ENCODE data around the gene GMPPB. TPM values are rescaled to one million over a fixed set of nuclear protein-coding genes. Genes with fewer than 3 reads are reported as not detected.

The GMPPB gene
- total RNA-seq (2022) (35.8 and 42.4 TPM in 2 replicates), Bru-seq, nascent RNA (percentile 69 among the genes with signal in this experiment), BruChase-seq, experiment 1, labeled RNA remaining after a 6-hour chase (percentile 86 among the genes with signal in this experiment), BruChase-seq, experiment 2, labeled RNA remaining after a 2-hour chase (percentile 91 among the genes with signal in this experiment)
- long read RNA-seq, transcript GMPPB-202 (9 exons, 1,582 nt) = major isoform, 60 of 70 reads
- long read RNA-seq, partial matches to known transcripts = 0 of 70 reads
- long read RNA-seq, other reads (novel, unspliced or antisense) = 10 of 70 reads

- TF ChIP-seq CTCF (IDR thresholded peaks at IDR 0.05; ENCODE audit: unreplicated experiment) = no peak
- H3K9me3 Mint-ChIP-seq (ENCODE audit: low read depth, unreplicated experiment) = no peaks in the 10 kb centered on the region
- peaks cover 66% of the 10 kb centered on the region for H3K36me3 Mint-ChIP-seq (ENCODE audit: insufficient read depth, unreplicated experiment)
- H3K27ac Mint-ChIP-seq (ENCODE audit: unreplicated experiment) = peak within 1 kb of the TSS; percentile 93
- peak; percentile 97 for DNase-seq
- intact Hi-C loops (cut with micrococcal nuclease; ENCODE audit: unreplicated experiment) = no loop called here
- no peaks in the 10 kb centered on the region for H3K27me3 Mint-ChIP-seq (ENCODE audit: unreplicated experiment)
- H3K4me1 Mint-ChIP-seq (ENCODE audit: low read depth, unreplicated experiment) = peaks cover 12% of the 10 kb centered on the region
- H3K4me3 Mint-ChIP-seq (ENCODE audit: low read depth, unreplicated experiment) = peak within 1 kb of the TSS; percentile 86
- BruUV-seq (replicated peaks) = TSS peak; percentile 87
- CTCF ChIA-PET = interaction anchor here (0.6 to 1.4 kb wide), 2 partner anchors 23 to 704 kb away, joined by 4 to 5 read pairs; no protein-coding TSS in a partner anchor
Observed at GRCh38 chr3:49723628-49724551, at the start of gene GMPPB. Gene GMPPB, minus strand, starts transcription at chr3:49723951. Its CDS starts 225 bp downstream, at chr3:49723726.

GRCh38 chr3:49772703-49773102 is 49.0 kb upstream of the GMPPB start:
- no peaks in the 10 kb centered on the region for H3K9me3 Mint-ChIP-seq (ENCODE audit: low read depth, unreplicated experiment)
- H3K4me1 Mint-ChIP-seq (ENCODE audit: low read depth, unreplicated experiment) = no peaks in the 10 kb centered on the region
- CTCF ChIA-PET = interaction anchor here (0.6 kb wide), 1 partner anchor 1756 kb away, joined by 4 read pairs; the partner anchor contains the start of gene MAP4
- TF ChIP-seq CTCF (IDR thresholded peaks at IDR 0.05; ENCODE audit: unreplicated experiment) = no peak
- no TSS peak for BruUV-seq (replicated peaks)
- no peaks in the 10 kb centered on the region for H3K27me3 Mint-ChIP-seq (ENCODE audit: unreplicated experiment)
- no peak overlapping the region for H3K27ac Mint-ChIP-seq (ENCODE audit: unreplicated experiment)
- H3K36me3 Mint-ChIP-seq (ENCODE audit: insufficient read depth, unreplicated experiment) = no peaks in the 10 kb centered on the region
- no peak overlapping the region for H3K4me3 Mint-ChIP-seq (ENCODE audit: low read depth, unreplicated experiment)
- DNase-seq = no peak
- intact Hi-C loops (cut with micrococcal nuclease; ENCODE audit: unreplicated experiment) = no loop called here

GRCh38 chr3:49771340-49771938 is 47.7 kb upstream of the GMPPB start:
- CTCF ChIA-PET = no interaction called here
- DNase-seq = no peak
- H3K9me3 Mint-ChIP-seq (ENCODE audit: low read depth, unreplicated experiment) = no peaks in the 10 kb centered on the region
- intact Hi-C loops (cut with micrococcal nuclease; ENCODE audit: unreplicated experiment) = no loop called here
- TF ChIP-seq CTCF (IDR thresholded peaks at IDR 0.05; ENCODE audit: unreplicated experiment) = no peak
- BruUV-seq (replicated peaks) = no TSS peak
- H3K36me3 Mint-ChIP-seq (ENCODE audit: insufficient read depth, unreplicated experiment) = no peaks in the 10 kb centered on the region
- H3K4me3 Mint-ChIP-seq (ENCODE audit: low read depth, unreplicated experiment) = no peak overlapping the region
- H3K4me1 Mint-ChIP-seq (ENCODE audit: low read depth, unreplicated experiment) = no peaks in the 10 kb centered on the region
- no peaks in the 10 kb centered on the region for H3K27me3 Mint-ChIP-seq (ENCODE audit: unreplicated experiment)
- H3K27ac Mint-ChIP-seq (ENCODE audit: unreplicated experiment) = no peak overlapping the region

GRCh38 chr3:49769926-49770325 is 46.2 kb upstream of the GMPPB start:
- Mint-ChIP-seq H3K4me1 (ENCODE audit: low read depth, unreplicated experiment) (no peaks in the 10 kb centered on the region), H3K36me3 (ENCODE audit: insufficient read depth, unreplicated experiment) (no peaks in the 10 kb centered on the region), H3K4me3 (ENCODE audit: low read depth, unreplicated experiment) (no peak overlapping the region), H3K9me3 (ENCODE audit: low read depth, unreplicated experiment) (no peaks in the 10 kb centered on the region), H3K27me3 (ENCODE audit: unreplicated experiment) (no peaks in the 10 kb centered on the region), H3K27ac (ENCODE audit: unreplicated experiment) (no peak overlapping the region)
- no TSS peak for BruUV-seq (replicated peaks)
- DNase-seq = no peak
- CTCF ChIA-PET = no interaction called here
- no peak for TF ChIP-seq CTCF (IDR thresholded peaks at IDR 0.05; ENCODE audit: unreplicated experiment)
- intact Hi-C loops (cut with micrococcal nuclease; ENCODE audit: unreplicated experiment) = no loop called here

All from Calu3 (cell line).